Inflammatory macrophage treated with lipopolysaccharide for 4 hours (primary cell): ENCODE measurements around the gene SPSB2.
"Not testable (repeated sequence)": the region's sequence is repeated elsewhere in the genome, so short reads cannot be mapped to it uniquely, and the experiment has no call there.

Experiments
- DNase-seq: peaks from one replicate; pipeline ENCODE4 v3.0.0-alpha.2; 2020

The SPSB2 gene

GRCh38 chr12:6899837-6900519, 26.9 kb upstream of the SPSB2 start:
- DNase-seq = peak; percentile 85

DNA sequence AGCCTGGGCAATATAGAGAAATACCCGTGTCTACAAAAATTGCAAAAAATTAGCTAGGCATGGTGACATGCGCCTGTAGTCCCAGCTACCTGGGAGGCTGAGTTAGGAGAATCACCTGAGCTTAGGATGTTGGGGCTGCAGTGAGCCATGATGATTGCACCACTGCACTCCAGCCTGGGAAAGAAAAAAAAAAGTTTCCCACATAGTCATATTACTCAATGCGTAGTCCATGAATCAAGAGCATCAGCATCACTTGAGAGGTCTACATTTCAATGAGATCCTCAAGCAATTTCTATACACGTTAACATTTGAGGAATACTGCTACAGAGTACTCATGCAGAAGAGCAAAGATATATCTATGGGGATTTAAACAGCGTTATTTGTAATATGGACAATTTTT, 26.3 kb upstream of the SPSB2 start:
- peak; percentile 50 for DNase-seq

GRCh38 chr12:6896846-6897435, 23.8 kb upstream of the SPSB2 start:
- DNase-seq = no peak

- peak; percentile 51 for DNase-seq
Measured at GRCh38 chr12:6894321-6894720, 21.2 kb upstream of the SPSB2 start.

DNA sequence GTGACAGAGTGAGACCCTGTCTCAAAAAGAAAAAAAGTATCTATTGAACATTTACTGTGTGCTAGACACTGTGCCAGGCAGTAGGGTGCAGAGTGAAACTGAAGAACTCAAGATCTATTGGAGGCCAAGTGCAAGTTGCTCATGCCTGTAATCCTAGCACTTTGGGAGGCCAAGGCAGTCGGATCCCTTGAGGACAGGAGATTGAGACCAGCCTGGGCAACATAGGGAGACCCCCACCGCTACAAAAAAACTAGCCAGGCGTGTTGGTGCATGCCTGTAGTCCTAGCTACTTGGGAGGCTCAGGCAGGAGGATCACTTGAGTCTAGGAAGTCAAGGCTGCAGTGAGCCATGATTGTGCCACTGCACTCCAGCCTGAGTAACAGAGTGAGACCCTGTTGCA, 19.6 kb upstream of the SPSB2 start:
- DNase-seq = not testable (repeated sequence)

- DNase-seq = no peak
Measured at GRCh38 chr12:6891646-6892001, 18.5 kb upstream of the SPSB2 start.

- peak; percentile 98 for DNase-seq
Measured at GRCh38 chr12:6890789-6891645, 17.9 kb upstream of the SPSB2 start.

DNA sequence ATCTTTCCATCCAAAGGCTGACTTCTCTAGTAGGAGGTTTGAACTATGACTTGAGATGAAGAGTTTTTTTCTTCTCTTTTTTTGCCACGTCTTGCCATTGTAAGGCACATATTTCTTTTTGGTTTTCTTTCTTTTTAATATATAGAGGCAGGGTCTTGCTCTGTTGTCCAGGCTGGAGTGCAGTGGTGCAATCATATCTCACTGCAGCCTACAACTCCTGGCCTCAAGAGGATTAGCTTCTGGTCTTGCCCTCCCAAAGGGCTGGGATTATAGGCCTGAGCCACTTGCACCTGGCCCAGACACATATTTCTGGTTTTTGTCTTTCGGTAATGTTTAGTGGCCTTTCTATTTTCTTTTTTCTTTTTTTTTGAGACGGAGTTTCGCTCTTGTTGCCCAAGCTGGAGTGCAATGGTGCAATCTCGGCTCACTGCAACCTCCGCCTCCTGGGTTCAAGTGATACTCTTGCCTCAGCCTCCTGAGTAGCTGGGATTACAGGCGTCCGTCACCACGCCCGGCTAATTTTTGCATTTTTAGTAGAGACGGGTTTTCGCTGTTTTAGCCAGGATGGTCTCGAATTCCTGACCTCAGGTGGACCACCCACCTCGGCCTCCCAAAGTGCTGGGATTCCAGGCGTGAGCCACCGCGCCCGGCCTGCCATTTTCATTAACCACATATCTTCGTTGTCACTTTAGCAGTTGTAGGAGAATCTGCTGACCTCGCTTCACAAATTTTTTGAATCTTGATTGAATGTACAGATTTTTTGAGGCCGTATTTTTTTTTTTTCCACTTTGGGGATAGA, 16.9 kb upstream of the SPSB2 start:
- DNase-seq = not testable (repeated sequence)

DNA sequence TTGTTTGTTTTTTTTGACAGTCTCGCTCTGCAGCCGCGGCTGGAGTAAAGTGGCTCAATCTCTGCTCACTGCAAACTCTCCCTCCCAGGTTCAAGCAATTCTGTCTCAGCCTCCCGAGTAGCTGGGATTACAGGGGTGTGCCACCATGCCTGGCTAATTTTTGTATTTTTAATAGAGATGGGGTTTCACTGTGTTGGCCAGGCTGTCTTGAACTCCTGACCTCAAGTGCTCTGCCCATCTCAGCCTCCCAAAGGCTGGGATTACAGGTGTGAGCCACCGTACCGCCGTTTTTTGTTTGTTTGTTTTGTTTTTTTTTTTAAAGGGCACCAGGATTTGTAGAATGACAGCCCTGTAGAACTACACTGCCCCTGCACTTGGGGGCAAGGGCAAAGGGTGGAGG, 15.7 kb upstream of the SPSB2 start:
- DNase-seq = not testable (repeated sequence)

GRCh38 chr12:6888360-6888759, 15.3 kb upstream of the SPSB2 start:
- DNase-seq = no peak

- DNase-seq = peak; percentile 78
Measured at GRCh38 chr12:6887460-6887859, 14.4 kb upstream of the SPSB2 start.

DNA sequence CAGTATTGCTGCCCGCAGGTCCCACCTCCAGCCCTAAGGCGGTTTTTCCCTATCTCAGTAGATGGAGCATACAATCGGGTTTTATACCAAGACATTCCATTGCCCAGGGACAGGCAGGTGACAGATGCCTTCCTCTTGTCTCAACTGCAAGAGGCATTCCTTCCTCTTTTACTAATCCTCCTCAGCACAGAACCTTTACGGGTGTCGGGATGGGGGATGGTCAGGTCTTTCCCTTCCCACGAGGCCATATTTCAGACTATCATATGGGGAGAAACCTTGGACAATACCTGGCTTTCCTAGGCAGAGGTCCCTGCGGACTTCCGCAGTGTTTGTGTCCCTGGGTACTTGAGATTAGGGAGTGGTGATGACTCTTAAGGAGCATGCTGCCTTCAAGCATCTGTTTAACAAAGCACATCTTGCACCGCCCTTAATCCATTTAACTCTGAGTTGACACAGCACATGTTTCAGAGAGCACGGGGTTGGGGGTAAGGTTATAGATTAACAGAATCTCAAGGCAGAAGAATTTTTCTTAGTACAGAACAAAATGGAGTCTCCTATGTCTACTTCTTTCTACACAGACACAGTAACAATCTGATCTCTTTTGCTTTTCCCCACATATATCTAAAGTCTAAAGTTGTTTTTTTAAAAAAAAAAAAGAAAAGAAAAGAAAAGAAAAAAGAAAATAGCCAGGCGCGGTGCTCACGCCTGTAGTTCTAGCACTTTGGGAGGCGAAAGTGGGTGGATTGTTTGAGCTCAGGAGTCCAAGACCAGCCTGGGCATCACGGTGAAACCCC, 13.3 kb upstream of the SPSB2 start:
- DNase-seq = not testable (repeated sequence)

DNA sequence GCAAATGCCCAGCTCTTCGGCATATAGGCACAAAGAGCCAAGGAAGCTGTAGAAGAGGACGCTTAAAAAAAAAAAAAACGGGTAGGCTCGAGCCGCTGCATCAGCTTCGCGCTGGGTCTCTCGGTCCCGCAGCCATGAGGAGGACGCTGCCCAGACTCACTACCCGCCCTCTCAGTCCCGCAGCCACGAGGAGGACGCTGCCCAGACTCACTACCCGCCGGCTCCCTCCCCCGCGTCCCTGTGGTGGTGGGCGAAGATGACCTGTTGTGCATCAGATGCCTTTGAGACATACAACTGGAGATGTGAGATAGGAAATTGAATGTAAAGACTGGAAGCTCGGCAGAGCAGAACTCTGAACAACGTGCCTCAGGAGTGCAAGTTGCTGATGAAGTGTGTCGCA, 11.4 kb upstream of the SPSB2 start:
- DNase-seq = no peak

DNA sequence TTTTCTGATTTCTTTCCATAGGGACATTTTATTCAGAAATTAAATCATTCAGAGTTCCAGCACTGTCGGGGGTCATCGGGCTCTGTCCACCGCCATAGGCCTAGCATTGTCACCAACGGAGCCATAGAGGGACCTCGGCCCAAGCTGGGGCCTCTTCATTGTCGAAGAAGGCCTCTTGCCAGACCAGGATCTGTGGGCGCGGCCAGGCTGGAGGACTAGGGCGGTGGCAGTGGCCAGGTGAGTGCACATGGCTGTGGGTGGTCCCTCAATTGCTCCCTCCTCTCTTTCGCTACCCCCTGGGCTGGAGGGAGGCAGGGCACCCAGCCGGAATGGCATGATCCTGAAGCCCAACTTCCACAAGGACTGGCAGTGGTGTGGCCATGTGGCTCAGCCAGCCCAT, 10.6 kb upstream of the SPSB2 start:
- DNase-seq = no peak

- no peak for DNase-seq
Measured at GRCh38 chr12:6883252-6883651, 10.1 kb upstream of the SPSB2 start.

DNA sequence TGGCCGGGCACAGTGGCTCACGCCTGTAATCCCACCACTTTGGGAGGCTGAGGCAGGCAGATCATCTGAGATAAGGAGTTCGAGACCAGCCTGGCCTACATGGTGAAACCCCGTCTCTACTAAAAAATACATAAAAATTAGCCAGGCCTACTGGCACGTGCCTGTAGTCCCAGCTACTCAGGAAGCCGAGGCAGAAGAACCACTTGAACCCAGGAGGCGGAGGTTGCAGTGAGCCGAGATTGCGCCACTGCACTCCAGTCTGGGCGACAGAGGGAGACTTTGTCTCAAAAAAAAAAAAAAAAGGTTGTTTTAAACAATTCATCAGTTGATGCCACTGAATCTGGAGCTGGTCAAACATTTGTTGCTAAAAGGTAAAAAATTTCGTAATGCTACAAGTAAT, 6.7 kb upstream of the SPSB2 start:
- DNase-seq = not testable (repeated sequence)

DNA sequence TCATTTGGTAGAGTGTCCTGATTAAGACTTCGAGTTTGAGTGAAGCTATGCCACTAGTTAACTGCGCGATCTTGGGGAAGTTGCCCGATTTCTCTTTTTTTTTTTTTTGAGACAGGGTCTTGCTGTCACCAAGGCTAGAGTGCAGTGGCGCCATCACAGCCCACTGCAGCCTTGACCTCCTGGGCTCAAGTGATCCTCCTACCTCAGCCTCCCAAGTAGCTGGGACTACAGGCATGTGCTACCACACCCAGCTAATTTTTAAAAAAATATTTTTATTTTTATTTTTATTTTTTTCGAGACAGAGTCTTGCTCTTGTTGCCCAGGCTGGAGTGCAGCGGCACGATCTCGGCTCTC, 889 bp upstream of the SPSB2 start:
- DNase-seq = not testable (repeated sequence)

DNA sequence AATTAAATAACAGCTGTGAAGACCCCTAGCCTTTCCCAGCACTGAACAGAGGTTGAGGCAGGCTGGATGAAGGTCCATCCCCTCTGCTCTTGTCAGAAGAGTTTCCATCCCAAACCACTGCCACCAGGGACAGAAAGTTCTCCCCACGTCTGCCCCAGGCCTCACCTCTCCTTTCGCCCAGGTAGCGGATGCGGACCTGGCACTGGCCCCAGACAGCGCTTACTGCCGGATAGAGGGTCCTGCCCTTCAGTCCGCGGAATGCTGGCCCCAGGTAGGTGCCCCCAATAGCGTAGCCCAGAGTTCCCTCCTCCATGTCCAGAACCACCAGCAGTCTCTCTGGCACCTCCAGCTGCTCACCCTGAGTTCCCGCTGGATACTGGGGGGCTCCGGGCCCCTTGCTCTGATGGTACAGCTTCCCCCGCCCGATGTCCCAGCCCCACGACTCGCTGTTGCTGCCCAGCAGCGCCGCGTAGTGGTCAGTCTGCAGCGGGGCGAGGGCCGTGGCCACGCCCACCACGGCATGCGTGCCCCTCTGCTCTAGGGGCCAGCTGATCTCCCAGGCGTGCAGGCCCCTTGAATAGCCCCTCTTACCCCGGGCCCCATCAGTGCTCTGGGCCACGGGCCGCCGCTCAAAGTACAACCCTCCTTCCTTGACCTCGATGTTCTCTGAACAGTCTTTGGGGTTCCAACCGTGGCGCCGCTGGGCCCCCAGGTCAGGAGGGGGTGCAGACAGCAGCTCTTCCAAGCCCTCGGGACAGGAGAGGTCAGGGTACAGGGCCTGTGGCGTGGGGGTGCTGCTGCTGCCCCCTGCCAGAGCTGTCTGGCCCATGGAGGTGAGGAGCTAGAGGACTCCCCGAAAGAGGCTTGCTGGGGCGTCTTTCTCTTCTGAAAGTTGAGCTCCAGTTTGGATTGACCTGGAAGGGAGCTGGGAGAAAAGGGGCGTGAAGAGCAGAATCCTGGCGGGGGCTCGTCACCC, 742 bp downstream of the SPSB2 start:
- DNase-seq = peak; percentile 70

DNA sequence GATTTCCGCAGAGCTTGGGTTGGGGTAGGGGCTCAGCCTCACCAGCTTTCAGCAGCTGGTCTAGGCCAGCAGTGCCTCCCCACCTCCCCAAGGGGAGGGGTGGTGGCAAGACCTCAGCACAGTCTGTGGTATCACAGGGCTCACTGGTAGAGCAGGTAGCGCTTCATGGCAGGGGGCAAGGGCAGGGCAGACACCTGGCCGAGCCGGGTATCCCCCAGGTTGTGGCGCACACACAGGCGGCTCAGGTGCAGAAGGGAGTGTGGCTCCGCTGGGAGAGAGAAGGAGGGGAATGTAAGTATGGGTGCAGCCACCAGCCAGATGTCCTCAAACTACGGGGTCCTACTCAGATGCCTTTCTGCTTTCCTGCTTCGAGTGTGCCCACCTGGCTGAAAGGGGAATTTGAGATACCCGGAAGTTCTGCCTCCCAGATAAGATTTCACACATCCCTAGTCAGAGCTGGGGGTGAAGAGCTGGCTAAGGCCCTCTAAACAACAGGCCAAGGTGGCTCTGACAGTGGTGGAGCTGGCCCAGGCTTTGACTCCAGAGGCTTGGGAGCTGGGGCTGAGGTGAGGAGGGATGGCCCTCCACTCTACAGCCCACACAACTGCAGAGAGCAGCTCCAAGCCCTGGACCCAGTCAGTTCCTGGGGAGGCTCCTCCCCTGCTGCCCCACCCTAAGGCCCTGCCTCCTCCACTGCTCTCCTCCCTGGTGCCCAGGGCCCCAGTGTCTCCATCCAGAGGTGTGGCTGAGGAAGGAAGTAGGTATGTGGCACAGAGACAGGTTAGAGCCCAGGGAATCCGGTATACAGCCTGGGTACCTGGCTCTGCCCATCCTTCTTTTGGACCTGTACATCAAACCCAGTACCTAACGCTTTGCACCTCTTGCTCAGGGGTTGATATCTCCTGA, 1.8 kb downstream of the SPSB2 start:
- no peak for DNase-seq

GRCh38 chr12:6870304-6870703, 2.8 kb downstream of the SPSB2 start:
- not testable (repeated sequence) for DNase-seq
